GM21515 (cell line): Measurements from ENCODE around the gene FSD1.
"Not testable (repeated sequence)": the region's sequence is repeated elsewhere in the genome, so short reads cannot be mapped to it uniquely, and the experiment has no call there.

Experiments
- ATAC-seq: cut with Tn5 transposase; IDR thresholded peaks from one replicate; pipeline ENCODE4 v1.9.1; 2021; ENCODE audit not compliant: unreplicated experiment

FSD1 gene

DNA sequence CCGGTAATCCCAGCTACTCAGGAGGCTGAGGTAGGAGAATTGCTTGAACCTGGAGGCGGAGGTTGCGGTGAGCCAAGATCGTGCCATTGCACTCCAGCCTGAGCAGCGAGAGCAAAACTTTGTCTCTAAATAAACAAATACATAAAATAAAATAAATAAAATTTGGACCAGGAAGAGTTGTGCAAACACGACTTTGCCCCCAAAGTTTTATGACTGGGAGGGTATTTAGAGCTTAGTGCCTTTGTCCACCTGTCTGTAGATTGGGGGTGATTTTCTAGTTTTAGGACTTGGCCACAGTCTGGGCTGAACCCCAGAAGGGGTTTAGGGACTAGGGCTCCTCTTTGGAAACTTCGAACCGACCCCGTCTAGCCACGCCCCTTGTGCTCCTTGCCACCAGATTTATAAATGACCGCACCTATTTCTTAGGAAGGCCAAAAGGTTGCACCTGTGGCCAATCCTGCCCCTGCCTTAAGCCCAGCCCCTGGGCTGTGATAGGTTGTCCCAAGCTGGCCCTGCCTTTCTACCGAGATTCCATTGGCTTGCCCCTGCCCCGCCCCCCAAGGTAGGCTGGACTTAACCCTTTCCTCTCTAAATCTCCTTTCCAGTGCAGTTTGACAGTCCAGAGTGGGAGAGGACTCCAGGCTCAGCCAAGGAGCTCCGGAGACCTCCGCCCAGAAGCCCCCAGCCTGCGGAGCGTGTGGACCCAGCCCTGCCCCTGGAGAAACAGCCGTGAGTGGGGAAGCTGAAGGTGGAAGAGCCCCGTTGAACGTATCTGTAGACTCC is 20.0 kb upstream of the FSD1 start:
- no peak for ATAC-seq

DNA sequence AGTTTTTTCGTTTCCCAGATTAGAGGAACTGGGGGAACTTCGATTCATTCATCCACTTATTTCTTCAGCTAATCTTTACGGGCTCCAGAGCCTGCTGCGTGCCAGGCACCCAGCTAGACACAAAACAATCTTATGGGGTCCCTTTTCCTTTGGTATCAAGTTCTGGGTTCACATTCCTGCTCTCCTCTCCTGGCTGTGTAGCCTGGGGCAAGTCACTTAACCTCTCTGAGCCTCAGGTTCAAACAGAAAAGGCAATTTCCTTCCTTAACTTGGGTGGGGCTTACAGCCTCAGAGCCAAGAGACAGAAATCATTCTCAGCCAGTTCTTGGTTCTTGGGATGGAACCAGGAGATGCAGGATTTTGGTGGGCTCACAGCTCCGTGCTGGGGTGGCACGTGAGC is 19.4 kb upstream of the FSD1 start:
- ATAC-seq = no peak

- not testable (repeated sequence) for ATAC-seq
Measured at GRCh38 chr19:4286141-4286540, 18.3 kb upstream of the FSD1 start.

DNA sequence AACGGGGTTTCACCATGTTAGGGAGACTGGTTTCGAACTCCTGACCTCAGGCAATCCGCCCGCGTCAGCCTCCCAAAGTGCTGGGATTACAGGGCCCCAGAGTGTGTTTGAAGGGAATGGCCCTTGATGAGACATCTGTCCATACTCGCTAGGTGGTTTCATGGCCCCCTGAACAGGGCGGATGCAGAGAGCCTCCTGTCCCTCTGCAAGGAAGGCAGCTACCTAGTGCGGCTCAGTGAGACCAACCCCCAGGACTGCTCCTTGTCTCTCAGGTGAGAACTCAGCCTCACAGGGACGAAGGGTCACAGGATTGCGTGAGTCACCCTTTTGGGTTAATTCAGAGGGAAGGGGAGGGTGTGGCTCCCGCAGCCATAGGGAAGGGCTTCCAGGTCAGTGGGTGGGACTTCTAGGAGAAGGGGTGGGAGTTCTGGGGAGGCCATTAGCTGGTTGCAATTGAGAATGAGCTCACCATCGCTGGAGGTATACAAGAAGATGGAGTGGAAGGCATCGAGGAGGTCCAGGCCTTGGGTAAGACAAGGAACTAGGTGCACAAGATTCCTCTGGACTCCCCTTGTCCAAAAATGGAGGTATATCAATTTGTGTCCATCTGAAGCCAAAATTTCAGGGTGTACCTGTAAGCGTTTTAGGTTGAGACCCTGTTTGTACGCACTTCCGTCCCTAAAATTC is 16.2 kb upstream of the FSD1 start:
- no peak for ATAC-seq

DNA sequence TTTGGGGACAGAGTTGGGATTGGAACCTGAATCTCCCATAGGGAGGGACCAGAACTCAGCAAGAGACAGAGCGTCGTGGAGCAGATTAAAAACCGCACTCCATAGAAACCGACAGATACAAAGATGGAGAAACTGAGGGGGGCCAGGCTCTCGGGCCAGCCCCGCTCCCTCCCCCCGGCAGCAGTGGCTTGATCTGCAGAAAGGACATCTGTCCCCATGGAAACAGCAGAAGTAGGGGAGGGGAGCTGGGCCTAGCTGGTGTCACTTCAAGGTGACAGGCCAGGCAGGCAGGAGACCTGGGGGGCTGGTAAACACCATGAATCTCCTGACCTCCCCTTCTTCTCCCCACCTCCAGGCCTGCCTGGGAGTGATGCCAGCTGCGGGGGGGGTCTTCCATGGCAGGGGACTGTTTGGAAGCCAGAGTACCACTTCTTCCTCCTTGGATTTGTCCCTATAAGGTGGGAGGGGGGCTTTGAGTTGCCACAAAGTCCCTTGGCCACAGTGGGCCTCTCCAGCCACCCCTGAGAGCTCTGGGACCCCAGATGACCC is 13.1 kb upstream of the FSD1 start:
- no peak for ATAC-seq

DNA sequence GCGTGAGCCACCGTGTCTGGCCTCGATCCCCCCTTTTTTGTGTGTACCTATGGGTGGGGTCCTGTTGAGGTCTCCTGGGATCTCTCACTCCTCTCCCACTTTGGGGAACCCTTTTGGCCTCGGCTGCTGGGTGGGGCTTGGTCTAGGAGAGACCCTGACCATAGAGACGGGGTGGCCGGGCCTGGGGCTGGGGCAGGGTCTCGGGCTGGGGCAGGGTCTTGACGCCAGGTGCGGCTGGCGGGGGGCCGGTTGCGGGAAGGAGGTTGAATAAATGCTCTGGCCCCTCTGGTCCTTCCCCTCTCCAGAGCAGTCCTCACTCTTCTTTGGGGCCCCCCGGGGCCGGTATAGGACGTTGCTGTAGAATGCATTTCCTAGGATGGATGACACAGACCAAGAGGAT is 11.9 kb upstream of the FSD1 start:
- ATAC-seq = no peak

DNA sequence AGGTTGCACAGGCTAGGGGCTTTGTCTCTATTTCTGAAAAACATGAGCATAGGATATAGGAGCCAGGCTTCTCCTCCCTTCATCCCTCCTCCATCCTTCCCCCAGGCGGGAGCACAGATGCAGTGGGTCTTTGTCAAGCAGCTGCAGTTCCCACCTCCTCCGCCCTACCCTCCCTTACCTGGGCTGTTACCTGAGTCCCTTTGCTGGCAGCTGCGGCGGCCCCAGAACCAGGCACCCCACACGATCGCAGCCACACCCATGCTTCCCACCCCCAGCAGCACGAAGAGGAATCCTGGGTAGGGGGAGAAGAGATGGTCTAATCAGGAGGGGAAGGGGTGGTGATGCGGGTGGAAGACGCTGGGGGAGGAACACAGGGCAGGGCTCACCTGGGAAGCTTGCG is 10.0 kb upstream of the FSD1 start:
- ATAC-seq = no peak

DNA sequence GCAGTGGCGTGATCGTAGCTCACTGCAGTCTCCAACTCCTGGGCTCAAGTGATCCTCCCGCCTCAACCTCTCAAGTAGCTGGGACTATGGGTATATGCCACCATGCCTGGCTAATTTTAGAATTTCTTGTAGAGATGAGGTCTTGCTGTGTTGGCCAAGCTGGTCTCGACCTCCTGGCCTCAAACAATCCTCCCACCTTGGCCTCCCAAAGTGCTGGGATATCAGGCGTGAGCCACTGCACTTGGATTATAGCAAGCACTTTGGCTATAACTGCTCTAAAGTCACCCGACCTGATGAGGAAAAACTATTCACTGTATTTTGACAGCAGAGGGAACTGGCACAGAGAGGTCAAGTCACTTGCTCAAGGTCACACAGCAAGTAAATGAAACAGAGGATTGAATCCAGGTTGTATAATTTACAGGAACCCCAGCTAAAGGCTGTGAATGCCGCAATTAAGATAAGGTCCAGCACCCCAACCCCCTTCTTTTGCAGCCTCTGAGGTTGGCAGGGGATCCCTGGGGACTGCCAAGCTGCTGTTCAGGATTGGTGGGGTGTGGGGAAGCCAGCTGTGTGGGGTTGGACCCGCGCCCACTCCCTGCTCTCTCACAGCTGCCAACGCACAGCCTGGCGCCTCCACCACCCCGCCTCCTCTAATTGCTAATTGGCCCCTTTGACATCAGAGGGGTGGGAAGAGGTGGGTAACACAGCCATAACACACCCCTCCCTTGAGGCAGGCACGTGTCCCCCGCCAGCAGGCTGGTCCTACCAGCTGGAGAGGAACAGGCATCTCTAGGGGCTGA is 8.2 kb upstream of the FSD1 start:
- ATAC-seq = no peak

DNA sequence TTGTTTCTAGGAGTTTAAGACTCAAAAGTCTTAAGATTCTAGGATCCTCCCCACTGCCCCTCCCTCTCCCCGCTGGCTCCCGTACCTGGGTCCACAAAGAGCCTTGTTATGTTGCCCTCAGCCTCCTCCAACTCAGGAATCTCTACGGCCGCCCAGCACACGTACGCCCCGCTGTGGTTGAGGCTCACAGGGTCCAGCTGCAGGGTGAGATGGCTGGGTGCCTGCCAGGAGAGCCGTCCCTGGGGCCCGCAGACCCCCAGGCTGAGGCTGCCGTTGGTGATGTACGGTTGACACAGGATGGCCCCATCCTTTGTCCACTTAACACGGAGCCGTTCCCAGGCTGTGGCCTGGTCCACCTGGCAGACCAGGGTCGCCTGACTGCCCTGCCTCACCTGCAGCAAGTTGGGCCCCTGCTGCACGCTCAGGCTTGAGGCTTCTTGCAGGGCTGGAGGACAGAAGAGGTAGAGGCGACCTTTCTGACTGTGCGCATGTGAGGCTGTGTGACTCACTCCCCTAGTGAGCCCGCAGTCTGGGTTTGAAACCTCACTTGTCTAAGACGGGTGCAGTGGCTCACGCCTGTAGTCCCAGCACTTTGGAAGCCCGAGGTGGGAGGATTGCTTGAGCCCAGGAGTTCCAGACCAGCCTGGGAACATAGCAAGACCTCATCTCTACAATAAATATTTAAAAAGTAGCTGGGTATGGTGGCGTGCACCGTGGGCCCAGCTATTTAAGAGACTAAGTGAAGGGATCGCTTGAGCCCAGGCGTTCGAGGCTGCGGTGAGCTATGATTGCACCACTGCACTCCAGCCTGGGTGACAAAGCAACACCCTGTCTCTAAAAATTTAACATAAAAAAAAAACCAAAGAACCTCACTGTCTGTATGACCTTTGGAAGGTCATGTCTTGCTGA is 6.2 kb upstream of the FSD1 start:
- ATAC-seq = no peak

- ATAC-seq = no peak
Measured at GRCh38 chr19:4298810-4299550, 5.4 kb upstream of the FSD1 start.

DNA sequence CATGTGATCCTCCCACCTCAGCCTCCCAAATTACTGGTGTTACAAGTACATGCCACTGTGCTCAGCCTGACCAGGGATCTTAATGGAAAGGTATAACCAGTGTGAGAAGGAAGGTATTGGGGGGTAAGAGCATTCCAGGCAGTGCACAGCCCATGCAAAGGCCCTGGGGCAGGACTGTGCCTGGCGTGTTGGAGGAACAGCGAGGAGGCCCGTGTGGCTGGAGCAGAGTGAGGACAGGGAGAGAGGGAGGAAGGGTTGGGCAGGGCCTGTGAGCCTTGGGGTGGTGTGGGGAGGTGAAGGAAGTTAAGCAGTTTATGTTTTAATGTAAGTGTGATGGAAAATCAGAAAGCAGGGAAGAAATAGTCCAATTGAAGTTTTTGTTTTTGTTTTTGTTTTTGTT is 3.8 kb upstream of the FSD1 start:
- ATAC-seq = no peak

DNA sequence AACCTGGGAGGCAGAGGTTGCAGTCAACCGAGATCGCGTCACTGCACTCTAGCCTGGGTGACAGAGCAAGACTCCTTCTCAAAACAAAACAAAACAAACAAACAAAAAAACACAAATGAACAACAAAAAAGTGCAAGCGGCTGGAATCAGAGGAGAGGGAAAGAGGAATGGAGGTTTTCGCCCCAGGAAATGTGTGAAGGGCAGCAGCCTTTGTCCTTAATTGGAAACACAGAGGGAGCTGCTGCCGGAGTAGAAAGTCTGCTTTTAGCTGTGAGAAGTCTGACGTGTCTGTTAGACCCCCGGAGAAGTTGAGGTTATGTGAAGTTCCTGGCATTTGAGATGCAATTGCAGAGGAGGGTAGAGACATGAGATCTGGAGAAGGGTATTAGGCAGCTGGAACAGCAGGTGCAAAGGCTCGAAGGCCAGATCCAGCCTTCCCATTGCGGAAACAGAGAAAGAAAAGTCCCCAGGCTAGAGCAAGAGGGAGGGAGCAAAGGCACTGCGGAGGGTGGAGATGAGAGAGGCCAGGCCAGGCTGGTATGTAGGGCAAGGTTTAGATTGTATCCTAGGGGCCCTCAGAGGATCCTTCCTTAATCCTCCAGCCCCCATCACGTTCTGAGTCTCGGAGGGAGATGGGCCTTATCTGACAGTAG is 2.7 kb upstream of the FSD1 start:
- ATAC-seq = no peak

GRCh38 chr19:4302243-4302640 is 2.2 kb upstream of the FSD1 start, which contains the start of gene TMIGD2:
Gene TMIGD2 (minus strand): TSS chr19:4302389. CDS start chr19:4302385, 4 bp downstream.
- ATAC-seq = no peak

DNA sequence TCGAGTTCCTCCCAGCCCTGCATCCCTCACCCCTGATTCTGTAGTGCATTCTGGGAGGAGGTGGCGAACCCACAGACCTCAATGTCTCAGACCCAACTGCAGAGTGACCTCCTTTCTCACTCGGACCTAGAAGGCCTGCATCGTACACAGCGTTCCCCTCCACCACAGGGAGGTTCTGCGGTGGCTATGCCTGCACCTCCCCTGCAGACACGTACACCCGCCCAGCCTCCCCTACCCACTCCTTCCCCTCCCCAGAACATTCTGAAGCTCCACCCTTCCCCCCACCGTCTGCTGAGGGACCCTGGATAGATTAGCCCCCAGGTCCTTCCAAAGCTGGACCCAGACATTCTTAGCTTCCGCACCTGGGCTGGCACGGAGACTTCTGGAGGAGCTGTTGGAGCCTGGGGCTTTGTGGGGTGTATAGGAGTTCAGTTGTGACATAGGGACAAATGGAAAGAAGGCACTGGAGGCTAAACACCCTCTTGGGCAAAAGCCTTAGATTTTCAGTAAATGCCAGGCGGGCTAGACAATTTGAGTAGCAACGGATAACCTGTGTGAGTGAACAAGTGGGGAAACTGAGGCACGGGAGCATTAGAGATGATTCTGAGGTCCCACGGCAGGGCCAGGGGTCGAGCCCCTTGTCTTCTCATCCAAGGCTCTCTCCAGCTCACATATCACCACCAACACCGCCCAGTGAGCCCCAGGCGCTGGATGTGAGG is 420 bp upstream of the FSD1 start:
- no peak for ATAC-seq

DNA sequence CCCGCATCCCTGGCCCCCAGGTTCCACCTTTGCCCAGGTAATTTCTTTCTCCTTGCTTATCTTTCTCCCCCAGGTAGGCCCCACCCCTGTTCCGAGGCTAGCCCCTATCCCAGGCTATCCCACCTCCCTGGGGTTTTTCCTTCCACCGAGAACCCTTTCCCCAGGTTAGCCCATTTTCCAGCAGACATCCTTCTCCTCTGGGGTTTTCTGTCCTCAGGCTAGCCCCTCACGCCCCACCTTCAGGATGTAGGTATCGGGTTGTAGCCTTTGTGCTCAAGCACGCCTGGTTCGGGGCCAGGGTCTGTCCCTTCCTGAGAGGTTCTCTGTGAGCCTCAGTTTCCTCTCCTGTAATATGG is 837 bp downstream of the FSD1 start:
- no peak for ATAC-seq

DNA sequence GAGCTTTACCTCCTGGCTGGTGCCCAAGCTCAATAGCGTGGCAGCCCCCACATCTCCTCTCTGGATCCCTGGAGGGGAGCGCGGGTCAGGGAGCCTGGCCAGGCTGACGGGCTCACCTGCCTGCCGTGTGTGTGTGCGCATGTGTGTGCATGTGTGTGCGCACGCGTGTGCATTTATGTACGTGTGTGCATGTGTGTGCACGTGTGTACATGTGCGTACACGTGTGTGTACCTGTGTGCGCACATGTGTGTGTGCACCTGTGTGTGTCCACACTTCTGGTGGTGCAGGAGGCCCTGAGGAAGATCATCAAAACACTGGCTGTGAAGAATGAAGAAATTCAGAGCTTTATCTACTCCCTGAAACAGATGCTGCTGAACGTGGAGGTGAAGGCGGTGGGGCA is 1.3 kb downstream of the FSD1 start:
- no peak for ATAC-seq

DNA sequence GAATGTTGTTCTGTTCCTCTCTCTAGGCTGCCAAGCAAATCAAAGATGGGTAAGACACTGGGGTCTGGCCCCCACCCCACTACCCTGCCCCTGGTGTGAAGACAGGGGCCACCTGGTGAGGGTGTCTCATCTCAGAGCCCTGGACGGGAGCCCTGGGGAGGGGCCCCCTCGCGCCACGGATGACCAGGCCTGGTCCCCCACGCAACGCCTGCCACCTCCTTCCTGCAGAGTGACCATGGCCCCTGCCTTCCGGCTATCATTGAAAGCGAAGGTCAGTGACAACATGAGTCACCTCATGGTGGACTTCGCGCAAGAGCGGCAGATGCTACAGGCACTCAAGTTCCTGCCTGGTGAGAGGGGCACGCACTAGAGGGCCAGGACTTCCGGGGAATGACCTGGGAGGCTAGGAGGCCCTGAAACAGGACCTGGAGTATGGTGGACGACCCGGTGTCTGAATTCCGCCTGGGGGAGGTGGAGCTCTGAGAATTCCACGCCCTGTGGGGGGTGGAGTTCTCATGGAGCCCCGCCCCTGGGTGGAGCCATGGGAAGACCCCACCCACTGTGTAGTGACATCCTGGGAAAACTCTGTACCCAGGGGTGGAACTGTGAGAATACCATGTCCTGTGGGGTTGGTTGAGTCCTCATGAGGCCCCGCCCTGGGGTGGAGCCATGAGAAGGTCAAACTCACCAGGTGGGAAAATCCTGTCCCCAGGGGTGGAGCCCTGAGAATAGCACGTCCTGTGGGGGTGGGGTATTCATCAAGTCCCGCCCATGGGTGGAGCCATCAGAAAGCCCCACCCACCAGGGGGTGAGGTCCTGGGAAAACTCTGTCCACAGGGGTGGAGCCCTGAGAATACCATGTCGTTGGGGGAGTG is 6.1 kb downstream of the FSD1 start:
- ATAC-seq = no peak
